HepG2 (cell line): Measurements from ENCODE around the gene SNAP29. TPM values are rescaled to one million over a fixed set of nuclear protein-coding genes. Genes with fewer than 3 reads are reported as not detected.

Experiments
- ATAC-seq: fragments of 200-7000 bp; cut with Tn5 transposase; 3 replicates; pipeline ENCODE4 v1.9.1; 2020; ENCODE audit warnings: mild to moderate bottlenecking, moderate library complexity
- BruUV-seq: library from RNA; stranded (reverse); fragments of 400-500 nt; replicated peaks from 2 replicates; lab custom pipeline; 2021; lab: Mats Ljungman, UMichigan
- CTCF ChIA-PET: fragments of 300-600 bp; formaldehyde crosslinking; extraction: SDS; loops from one replicate; lab custom pipeline; 2021; ENCODE audit warnings: low total read pairs, inconsistent platforms, low intra/inter-chr PET ratio; lab: Yijun Ruan, JAX
- POLR2A ChIA-PET: fragments of 350-600 bp; sonication (Branson Sonifier 250); formaldehyde crosslinking; loops from one replicate; lab custom pipeline; 2020; ENCODE audit warnings: antibody characterized with exemption, inconsistent platforms; lab: Yijun Ruan, JAX
- DNase-seq: peaks from one replicate; pipeline ENCODE4 v3.0.0-alpha.2; 2015; ENCODE audit warnings: low spot score
- FAIRE-seq: peaks from 3 replicates; lab custom pipeline; 2011; peaks lifted over from hg19 to GRCh38; lab: Jason Lieb, UNC
- H2AFZ ChIP-seq: one replicate; pipeline ENCODE4 v1.6.1; 2011; ENCODE audit warnings: low read length, inconsistent platforms
- H3K27ac ChIP-seq: fragments of 300-600 bp; 3 replicates; pipeline ENCODE4 v1.8.0; 2011; ENCODE audit warnings: mixed run types, mild to moderate bottlenecking, mixed read lengths, low read length, inconsistent platforms; ENCODE audit not compliant: insufficient read depth; ENCODE audit errors: extremely low read length
- H3K27me3 ChIP-seq, 2 experiments: fragments of 200-600 bp in 1 of 2; 2 replicates in 1 of 2; 3 replicates in 1 of 2; pipeline versions ENCODE4 v1.6.0 to v1.8.0; 2011; ENCODE audit warnings: low read length in 2 of 2, mild to moderate bottlenecking in 2 of 2, moderate library complexity in 2 of 2, inconsistent platforms in 1 of 2; ENCODE audit not compliant: insufficient read depth in 2 of 2, control insufficient read depth in 1 of 2
- H3K36me3 ChIP-seq, 2 experiments: fragments of 200-600 bp in 1 of 2; replicated peaks in 1 of 2; 2 replicates in 1 of 2; 3 replicates in 1 of 2; pipeline versions ENCODE4 v1.5.1 to v1.8.0; 2011; ENCODE audit warnings: low read length in 2 of 2, inconsistent platforms in 1 of 2; ENCODE audit not compliant: insufficient read depth in 2 of 2, control insufficient read depth in 1 of 2
- H3K4me1 ChIP-seq: 2 replicates; pipeline ENCODE4 v1.5.1; 2012; ENCODE audit warnings: low read length, inconsistent platforms; ENCODE audit not compliant: insufficient read depth
- H3K4me2 ChIP-seq: 2 replicates; pipeline ENCODE4 v1.6.0; 2011; ENCODE audit warnings: low read depth, low read length, inconsistent platforms
- H3K4me3 ChIP-seq, 3 experiments: fragments of 200-600 bp in 1 of 3; sonication (generic), shearing (Covaris generic) in 1 of 3; replicated peaks in 1 of 3; 2 replicates each; pipeline ENCODE4 v1.5.1; 2011 to 2016; ENCODE audit warnings: low read length in 3 of 3, inconsistent platforms in 2 of 3, low read depth in 2 of 3, mild to moderate bottlenecking in 2 of 3, control low read depth in 1 of 3, mixed read lengths in 1 of 3; ENCODE audit not compliant: insufficient read depth in 1 of 3
- H3K79me2 ChIP-seq: one replicate; pipeline ENCODE4 v1.6.1; 2011; ENCODE audit warnings: low read length, inconsistent platforms; ENCODE audit not compliant: insufficient read depth
- H3K9ac ChIP-seq: 2 replicates; pipeline ENCODE4 v1.6.0; 2011; ENCODE audit warnings: mild to moderate bottlenecking, low read depth, low read length, inconsistent platforms; ENCODE audit not compliant: insufficient read depth
- H3K9me3 ChIP-seq: 2 replicates; pipeline ENCODE4 v1.5.1; 2012; ENCODE audit warnings: mild to moderate bottlenecking, low read length
- H4K20me1 ChIP-seq: 2 replicates; pipeline ENCODE4 v1.6.0; 2011; ENCODE audit warnings: inconsistent platforms, mild to moderate bottlenecking, low read length, moderate library complexity; ENCODE audit not compliant: insufficient read depth
- ARHGAP35 ChIP-seq: sonication (generic); formaldehyde crosslinking; IDR thresholded peaks from 2 replicates; pipeline ENCODE4 v1.9.0; 2022; ENCODE audit warnings: mild to moderate bottlenecking, inconsistent platforms, moderate library complexity, missing genetic modification reagents, borderline replicate concordance
- BRCA1 ChIP-seq: sonication (generic); formaldehyde crosslinking; IDR thresholded peaks from 2 replicates; pipeline ENCODE4 v1.4.0; 2020; ENCODE audit warnings: missing genetic modification reagents
- HMGA1 ChIP-seq: sonication (generic); formaldehyde crosslinking; conservative IDR thresholded peaks from 2 replicates; pipeline ENCODE4 v1.4.0; 2020; ENCODE audit warnings: missing genetic modification reagents
- MLXIP ChIP-seq: sonication (generic); formaldehyde crosslinking; IDR thresholded peaks from 2 replicates; pipeline ENCODE4 v1.9.0; 2021; ENCODE audit warnings: missing genetic modification reagents, borderline replicate concordance
- NFIB ChIP-seq: sonication (generic); formaldehyde crosslinking; IDR thresholded peaks from 2 replicates; pipeline ENCODE4 v1.9.0; 2021; ENCODE audit warnings: missing genetic modification reagents, mild to moderate bottlenecking, borderline replicate concordance
- POLR2A ChIP-seq, 2 experiments: IDR thresholded peaks; 2 replicates each; pipeline ENCODE4 v1.6.1; 2011; ENCODE audit warnings: low read depth in 2 of 2, low read length in 2 of 2, mild to moderate bottlenecking in 1 of 2, moderate library complexity in 1 of 2; ENCODE audit not compliant: insufficient read depth in 1 of 2
- ZC3H4 ChIP-seq: sonication (generic); formaldehyde crosslinking; IDR thresholded peaks from 2 replicates; pipeline ENCODE4 v1.4.0; 2020; ENCODE audit warnings: missing genetic modification reagents, borderline replicate concordance
- ZFP1 ChIP-seq: IDR thresholded peaks from 2 replicates; pipeline ENCODE4 v1.6.1; 2016
- ZNF18 ChIP-seq: sonication (generic); formaldehyde crosslinking; IDR thresholded peaks from 2 replicates; pipeline ENCODE4 v1.8.0; 2022; ENCODE audit warnings: mild to moderate bottlenecking, missing genetic modification reagents; ENCODE audit not compliant: insufficient replicate concordance
- ZNF326 ChIP-seq: sonication (generic); formaldehyde crosslinking; IDR thresholded peaks from 2 replicates; pipeline ENCODE4 v1.4.0; 2020; ENCODE audit warnings: missing genetic modification reagents, borderline replicate concordance
- ZNF446 ChIP-seq: sonication (generic); formaldehyde crosslinking; IDR thresholded peaks from 2 replicates; pipeline ENCODE4 v1.5.0; 2020; ENCODE audit warnings: mild to moderate bottlenecking, missing genetic modification reagents
- ZNF512 ChIP-seq: sonication (generic); formaldehyde crosslinking; IDR thresholded peaks from 2 replicates; pipeline ENCODE4 v1.4.0; 2020; ENCODE audit warnings: mild to moderate bottlenecking, missing genetic modification reagents
- WGBS: methylation state at CpG from one replicate; pipeline ENCODE4 v1.1.6; 2017; ENCODE audit warnings: low lambda C conversion rate; 5-methylcytosine and 5-hydroxymethylcytosine counted together
- in situ Hi-C: cut with HindIII; loops from 2 replicates; pipeline ENCODE4 v1.10.0; 2017; ENCODE audit warnings: low pct_unique_long_range_greater_than_20kb; ENCODE audit not compliant: extremely low pct_ligation_motif_present
- intact Hi-C: fragments of 100-400 bp; cut with micrococcal nuclease; formaldehyde crosslinking; loops from one replicate; pipeline ENCODE4 v1.10.0; 2022; ENCODE audit not compliant: unreplicated experiment
- polyA plus RNA-seq, 8 experiments: library from polyadenylated mRNA; depleted of rRNA in 3 of 8; stranded (reverse) in 7 of 8; unstranded in 1 of 8; fragments of >200 nt; fragmentation: Illumina TruSeq in 4 of 8; extraction: Trizol in 4 of 8; gene quantifications; 2 replicates each; pipeline versions ENCODE4 v1.2.1 to v1.2.3, GENCODE V29; 2011 to 2016; ENCODE audit warnings: low read depth in 4 of 8, missing spikeins in 1 of 8, mixed read lengths in 1 of 8; ENCODE audit not compliant: insufficient read depth in 1 of 8
- total RNA-seq, 5 experiments: library from RNA; depleted of rRNA; stranded (reverse); fragments of >200 nt; fragmentation: Illumina TruSeq; extraction: Trizol; gene quantifications; 2 replicates each; pipeline ENCODE4 v1.2.3, GENCODE V29; 2016; ENCODE audit warnings: low read depth in 1 of 5

SNAP29 gene
- total and polyA plus RNA-seq, 2 of the 13 experiments (the other 11 are each of a cell fraction or from before 2014, with no cell fraction given): 12.3 to 30.7 TPM

GRCh38 chr22:20869234-20869633 is 10.4 kb downstream of the SNAP29 start:
- Histone ChIP-seq H3K79me2 (no peaks in the 10 kb centered on the region), H3K4me3 (no peak overlapping the region), H3K36me3 (peaks cover 4 to 11% of the 10 kb centered on the region in 2 experiments; a peak in 3 of 5 replicates), H3K9ac (no peak overlapping the region), H3K27ac (no peak overlapping the region), H4K20me1 (no peaks in the 10 kb centered on the region), H2AFZ (no peak overlapping the region), H3K9me3 (no peaks in the 10 kb centered on the region), H3K4me1 (peaks cover 53% of the 10 kb centered on the region), H3K4me2 (no peak overlapping the region)
- intact Hi-C loops (no loop called here), in situ Hi-C loops (no loop called here)
- 95% methylated on average over 2 of the region's 2 CpGs for WGBS
- ChIA-PET CTCF (no interaction called here), POLR2A (interaction anchor here (1.8 kb wide), 1 partner anchor 16 kb away, joined by 4 read pairs; no protein-coding TSS in a partner anchor)
- no peak for FAIRE-seq
- ATAC-seq: no peak
- no peak for DNase-seq
- TF ChIP-seq POLR2A (IDR thresholded peaks at IDR 0.05; ENCODE audit: insufficient read depth in 1 of 2, low read depth in 2 of 2, low read length in 2 of 2): no peak
- TF ChIP-seq ZNF512: no peak
- no peak for TF ChIP-seq ZFP1 (CRISPR knock-in tag)
- no peak for TF ChIP-seq HMGA1 (CRISPR knock-in tag)
- TF ChIP-seq ARHGAP35 (CRISPR knock-in tag): no peak
- TF ChIP-seq ZNF446 (CRISPR knock-in tag): no peak
- no peak for TF ChIP-seq ZC3H4 (CRISPR knock-in tag)
- TF ChIP-seq ZNF18 (CRISPR knock-in tag): no peak
- TF ChIP-seq ZNF326 (CRISPR knock-in tag): no peak
- TF ChIP-seq BRCA1 (CRISPR knock-in tag): no peak
- TF ChIP-seq NFIB (CRISPR knock-in tag): no peak
- no peak for TF ChIP-seq MLXIP (CRISPR knock-in tag)
- TF ChIP-seq, all 625 proteins: peak for 0
- BruUV-seq: no TSS peak
- H3K27me3 ChIP-seq: no peaks in the 10 kb centered on the region
